Bronchial epithelial cell (primary cell): Measurements from ENCODE around the gene WDR3. TPM values are rescaled to one million over a fixed set of nuclear protein-coding genes. Genes with fewer than 3 reads are reported as not detected.

ENCODE experiments used
- DNase-seq: peaks from one replicate; pipeline ENCODE4 v3.0.0-alpha.2; 2010; ENCODE audit warnings: low read depth
- FAIRE-seq: peaks from 2 replicates; lab custom pipeline; 2011; peaks lifted over from hg19 to GRCh38; lab: Jason Lieb, UNC
- H3K27me3 ChIP-seq: 2 replicates; pipeline ENCODE4 v1.5.1; 2011; ENCODE audit warnings: low read length; ENCODE audit not compliant: control insufficient read depth, insufficient read depth
- H3K36me3 ChIP-seq: 2 replicates; pipeline ENCODE4 v1.5.1; 2011; ENCODE audit warnings: low read length; ENCODE audit not compliant: control insufficient read depth, insufficient read depth
- H3K4me3 ChIP-seq: 2 replicates; pipeline ENCODE4 v1.5.1; 2011; ENCODE audit warnings: mild to moderate bottlenecking, low read depth, low read length, control low read depth
- total RNA-seq: library from RNA; depleted of rRNA; stranded (reverse); fragments of >200 nt; gene quantifications from 2 replicates; pipeline ENCODE4 v1.2.1, GENCODE V29; 2014
- TF ChIP-seq, protein P1 (sequence below): IDR thresholded peaks from 2 replicates; pipeline ENCODE4 v1.5.1; 2011; ENCODE audit warnings: mild to moderate bottlenecking, moderate library complexity, low read length, control low read depth, inconsistent platforms; ENCODE audit not compliant: insufficient read depth, severe bottlenecking

The WDR3 gene
- total RNA-seq, 1 donor from 2014 or later, result 38.2 TPM

DNA sequence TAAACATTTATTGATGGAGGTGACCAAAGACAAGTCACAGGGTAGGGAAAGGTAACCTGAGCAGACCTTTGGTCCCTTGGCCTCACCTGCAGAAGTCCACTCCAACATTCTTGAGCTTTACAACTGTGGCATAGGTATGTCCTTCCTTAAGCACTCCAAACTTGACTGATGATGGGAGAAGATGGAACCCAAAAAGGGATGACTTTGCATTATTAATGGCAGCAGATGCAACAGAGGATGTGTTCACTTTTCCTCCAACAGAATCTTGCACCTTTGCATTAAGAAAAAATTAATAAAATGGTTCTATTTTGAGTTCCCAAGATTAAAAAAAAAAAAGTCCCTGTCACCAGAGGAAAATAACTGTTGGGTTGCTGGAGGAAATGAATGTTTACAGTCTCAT, 42.2 kb downstream of the WDR3 start:
- DNase-seq, result no peak
- no peak overlapping the region for H3K4me3 ChIP-seq
- TF ChIP-seq, protein P1, sequence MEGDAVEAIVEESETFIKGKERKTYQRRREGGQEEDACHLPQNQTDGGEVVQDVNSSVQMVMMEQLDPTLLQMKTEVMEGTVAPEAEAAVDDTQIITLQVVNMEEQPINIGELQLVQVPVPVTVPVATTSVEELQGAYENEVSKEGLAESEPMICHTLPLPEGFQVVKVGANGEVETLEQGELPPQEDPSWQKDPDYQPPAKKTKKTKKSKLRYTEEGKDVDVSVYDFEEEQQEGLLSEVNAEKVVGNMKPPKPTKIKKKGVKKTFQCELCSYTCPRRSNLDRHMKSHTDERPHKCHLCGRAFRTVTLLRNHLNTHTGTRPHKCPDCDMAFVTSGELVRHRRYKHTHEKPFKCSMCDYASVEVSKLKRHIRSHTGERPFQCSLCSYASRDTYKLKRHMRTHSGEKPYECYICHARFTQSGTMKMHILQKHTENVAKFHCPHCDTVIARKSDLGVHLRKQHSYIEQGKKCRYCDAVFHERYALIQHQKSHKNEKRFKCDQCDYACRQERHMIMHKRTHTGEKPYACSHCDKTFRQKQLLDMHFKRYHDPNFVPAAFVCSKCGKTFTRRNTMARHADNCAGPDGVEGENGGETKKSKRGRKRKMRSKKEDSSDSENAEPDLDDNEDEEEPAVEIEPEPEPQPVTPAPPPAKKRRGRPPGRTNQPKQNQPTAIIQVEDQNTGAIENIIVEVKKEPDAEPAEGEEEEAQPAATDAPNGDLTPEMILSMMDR, result no peak
- H3K36me3 ChIP-seq, result no peaks in the 10 kb centered on the region
- H3K27me3 ChIP-seq, result no peaks in the 10 kb centered on the region
- peak; percentile 60 for FAIRE-seq

DNA sequence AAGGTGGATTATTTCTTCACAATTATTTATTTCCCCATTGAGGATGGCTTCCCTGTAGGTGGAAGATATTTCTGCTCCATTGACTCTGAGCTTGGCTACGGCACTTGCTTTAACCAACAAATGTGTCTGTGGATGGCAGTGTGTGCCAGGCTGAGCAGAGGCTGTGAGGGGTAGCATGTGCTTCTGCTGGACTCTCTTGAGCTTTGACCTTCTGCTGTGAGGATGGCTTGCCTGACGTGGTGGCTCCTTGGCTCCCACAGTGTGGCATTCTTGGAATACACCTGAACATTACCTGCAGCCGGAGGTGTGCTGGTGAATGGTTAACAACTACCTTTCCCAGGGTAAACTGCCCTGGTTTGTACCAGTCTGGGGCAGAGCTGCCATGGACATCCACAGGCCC, 46.8 kb downstream of the WDR3 start:
- H3K36me3 ChIP-seq, result no peaks in the 10 kb centered on the region
- no peak for DNase-seq
- no peak overlapping the region for H3K4me3 ChIP-seq
- peak; percentile 18 for FAIRE-seq
- H3K27me3 ChIP-seq, result no peaks in the 10 kb centered on the region
- TF ChIP-seq, protein P1, result no peak

DNA sequence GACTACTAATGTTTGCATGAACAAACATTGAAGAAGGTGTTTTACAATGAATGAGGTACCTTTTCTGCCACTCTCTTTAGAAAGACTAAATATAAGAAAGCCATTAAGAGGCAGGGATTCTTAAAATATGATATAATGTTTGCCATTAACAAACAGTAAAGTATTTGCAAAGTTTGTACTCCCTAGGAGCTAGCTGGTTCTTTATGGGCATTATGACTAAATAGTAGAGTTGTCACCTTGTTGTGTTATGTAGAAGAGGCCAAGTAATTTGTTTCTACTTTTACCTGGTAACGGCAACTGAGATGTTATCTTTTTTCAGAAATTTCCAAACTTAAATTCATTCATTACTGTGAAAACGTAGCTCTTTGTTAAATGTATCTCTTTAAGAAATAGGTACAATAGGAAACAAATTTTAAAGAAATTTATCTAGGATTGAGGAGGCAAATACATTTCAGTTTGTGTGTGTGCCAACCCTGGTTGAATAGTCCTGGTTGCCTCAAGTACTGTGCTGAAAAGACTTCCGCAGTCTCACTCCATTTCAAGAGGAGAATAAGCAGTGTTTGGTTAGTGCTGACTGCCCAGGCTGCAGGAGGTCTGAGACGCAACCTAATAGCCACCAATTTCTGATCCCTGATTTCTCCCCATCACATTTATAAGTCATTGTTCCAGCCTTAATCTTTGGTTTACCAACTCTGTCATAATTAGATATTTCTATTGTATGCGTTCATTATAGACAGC, 52.1 kb downstream of the WDR3 start:
- peak; percentile 5 for DNase-seq
- FAIRE-seq, result no peak
- Histone ChIP-seq H3K4me3 (no peak overlapping the region), H3K36me3 (no peaks in the 10 kb centered on the region), H3K27me3 (no peaks in the 10 kb centered on the region)
- TF ChIP-seq, protein P1, result no peak

DNA sequence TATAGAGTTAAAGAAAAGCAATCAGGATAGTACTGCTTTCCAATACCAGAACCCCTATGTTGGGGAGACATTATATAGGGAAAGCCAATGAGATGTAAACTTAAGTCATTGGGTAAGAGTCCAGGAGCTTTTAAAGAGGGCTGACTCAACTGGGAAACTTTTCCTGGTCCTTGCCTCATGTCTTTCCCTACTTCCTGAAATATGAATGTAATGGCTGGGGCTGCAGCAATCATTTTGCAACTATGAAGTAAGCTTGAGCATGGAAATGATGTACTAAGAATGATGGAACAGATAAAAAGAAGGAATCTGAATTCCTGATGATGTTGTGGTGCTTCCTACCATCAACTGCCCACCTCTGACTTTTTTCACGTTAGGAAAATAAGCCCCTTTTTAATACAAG, 55.7 kb downstream of the WDR3 start:
- FAIRE-seq (no peak), DNase-seq (peak; percentile 12)
- TF ChIP-seq, protein P1, result no peak
- Histone ChIP-seq H3K36me3 (no peaks in the 10 kb centered on the region), H3K4me3 (no peak overlapping the region), H3K27me3 (peaks cover 2% of the 10 kb centered on the region)

DNA sequence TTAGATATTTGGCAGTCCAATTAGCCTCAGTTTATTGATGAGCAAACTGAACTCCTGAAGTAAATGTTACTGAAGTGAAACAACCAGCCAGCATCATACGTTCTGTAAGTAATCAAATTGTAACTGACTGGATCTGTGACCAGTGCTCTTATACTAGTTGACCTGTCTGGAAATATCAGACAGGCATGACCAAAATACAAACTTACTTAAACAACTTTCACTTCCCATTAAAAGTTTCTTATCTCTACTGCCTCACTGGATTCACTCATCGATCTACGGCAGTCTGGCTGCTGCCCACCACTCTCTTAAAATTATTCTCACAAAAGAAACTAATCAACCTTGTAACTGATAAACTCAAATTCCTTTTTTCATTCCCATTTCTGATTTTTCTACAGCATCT, 56.4 kb downstream of the WDR3 start:
- DNase-seq (no peak), FAIRE-seq (no peak)
- TF ChIP-seq, protein P1, result no peak
- H3K36me3 ChIP-seq, result no peaks in the 10 kb centered on the region
- no peak overlapping the region for H3K4me3 ChIP-seq
- peaks cover 2% of the 10 kb centered on the region for H3K27me3 ChIP-seq

DNA sequence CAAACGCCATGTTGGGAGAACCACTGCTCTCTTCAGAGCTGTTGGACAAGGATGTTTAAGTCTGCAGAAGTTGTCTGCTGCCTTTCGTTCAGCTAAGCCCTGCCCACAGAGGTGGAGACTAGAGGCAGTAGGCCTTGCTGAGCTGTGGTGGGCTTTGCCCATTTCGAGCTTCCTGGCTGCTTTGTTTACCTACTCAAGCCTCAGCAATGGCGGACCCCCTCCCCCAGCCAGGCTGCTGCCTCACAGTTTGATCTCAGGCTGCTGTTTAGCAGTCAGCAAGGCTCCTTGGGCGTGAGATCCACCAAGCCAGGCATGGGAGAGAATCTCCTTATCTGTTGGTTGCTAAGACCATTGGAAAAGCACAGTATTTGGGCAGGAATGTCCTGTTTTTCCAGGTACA, 74.8 kb downstream of the WDR3 start:
- no peak for FAIRE-seq
- TF ChIP-seq, protein P1, result no peak
- DNase-seq, result no peak
- H3K4me3 ChIP-seq, result no peak overlapping the region
- no peaks in the 10 kb centered on the region for H3K27me3 ChIP-seq
- no peaks in the 10 kb centered on the region for H3K36me3 ChIP-seq
